Measurements from ENCODE around the gene ABCC10.

- TF ChIP-seq CTCF (IDR thresholded peaks at IDR 0.05) (no peak), POLR2A (IDR thresholded peaks at IDR 0.05) (no peak)
Observed at GRCh38 chr6:43407296-43407695, 20.0 kb upstream of the ABCC10 start.
